ENCODE results near the gene SNAPC1. TPM values are rescaled to one million over a fixed set of nuclear protein-coding genes. Genes with fewer than 3 reads are reported as not detected.
"Not testable (repeated sequence)": the region's sequence is repeated elsewhere in the genome, so short reads cannot be mapped to it uniquely, and the experiment has no call there.

The SNAPC1 gene, protein sequence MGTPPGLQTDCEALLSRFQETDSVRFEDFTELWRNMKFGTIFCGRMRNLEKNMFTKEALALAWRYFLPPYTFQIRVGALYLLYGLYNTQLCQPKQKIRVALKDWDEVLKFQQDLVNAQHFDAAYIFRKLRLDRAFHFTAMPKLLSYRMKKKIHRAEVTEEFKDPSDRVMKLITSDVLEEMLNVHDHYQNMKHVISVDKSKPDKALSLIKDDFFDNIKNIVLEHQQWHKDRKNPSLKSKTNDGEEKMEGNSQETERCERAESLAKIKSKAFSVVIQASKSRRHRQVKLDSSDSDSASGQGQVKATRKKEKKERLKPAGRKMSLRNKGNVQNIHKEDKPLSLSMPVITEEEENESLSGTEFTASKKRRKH
- polyA plus RNA-seq (2012; ENCODE audit: insufficient read depth, insufficient read length), result 10.6 TPM

DNA sequence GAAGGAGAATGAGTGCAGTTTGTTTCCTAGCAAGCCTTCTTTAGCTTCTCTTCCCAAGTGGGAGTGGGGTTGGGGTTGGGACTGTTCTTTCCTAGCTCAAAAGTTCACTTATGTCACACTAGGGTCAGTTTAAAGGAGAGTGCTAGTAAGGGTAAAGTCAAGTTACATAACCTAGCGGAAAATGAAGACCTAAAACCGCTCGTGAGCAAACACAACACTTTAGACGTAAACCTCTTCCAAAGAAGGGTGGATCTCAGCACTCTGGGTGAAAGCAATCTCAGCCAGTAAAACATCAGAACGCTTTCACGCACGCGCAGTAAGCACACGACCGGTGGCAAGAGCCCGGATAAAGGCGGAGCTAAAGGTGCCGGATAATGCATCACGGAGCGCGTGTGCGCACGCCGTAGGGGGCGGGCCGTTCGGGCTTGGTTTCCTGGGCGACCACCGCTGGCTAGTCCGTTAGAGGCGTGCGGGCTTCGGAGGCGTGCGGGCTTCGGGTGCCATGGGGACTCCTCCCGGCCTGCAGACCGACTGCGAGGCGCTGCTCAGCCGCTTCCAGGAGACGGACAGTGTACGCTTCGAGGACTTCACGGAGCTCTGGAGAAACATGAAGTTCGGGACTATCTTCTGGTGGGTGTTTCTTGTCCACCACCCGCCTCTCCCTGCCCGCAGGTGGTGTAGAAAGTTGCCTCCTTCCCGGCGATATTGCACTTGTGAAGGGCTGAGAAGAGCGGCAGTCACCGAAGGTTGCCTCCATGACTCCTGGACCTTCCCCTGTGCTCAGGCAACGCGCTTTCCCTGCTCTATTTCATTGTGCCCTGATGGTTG is at the start of gene SNAPC1:
SNAPC1 (plus strand) TSS at position 462 of the 828 bp plus-strand sequence; CDS start at position 503, 41 bp downstream.
- H3K4me3 ChIP-seq (ENCODE audit: low read length), result peak within 1 kb of the TSS; percentile 98
- DNase-seq (ENCODE audit: low read depth, low spot score), result peak; percentile 98

DNA sequence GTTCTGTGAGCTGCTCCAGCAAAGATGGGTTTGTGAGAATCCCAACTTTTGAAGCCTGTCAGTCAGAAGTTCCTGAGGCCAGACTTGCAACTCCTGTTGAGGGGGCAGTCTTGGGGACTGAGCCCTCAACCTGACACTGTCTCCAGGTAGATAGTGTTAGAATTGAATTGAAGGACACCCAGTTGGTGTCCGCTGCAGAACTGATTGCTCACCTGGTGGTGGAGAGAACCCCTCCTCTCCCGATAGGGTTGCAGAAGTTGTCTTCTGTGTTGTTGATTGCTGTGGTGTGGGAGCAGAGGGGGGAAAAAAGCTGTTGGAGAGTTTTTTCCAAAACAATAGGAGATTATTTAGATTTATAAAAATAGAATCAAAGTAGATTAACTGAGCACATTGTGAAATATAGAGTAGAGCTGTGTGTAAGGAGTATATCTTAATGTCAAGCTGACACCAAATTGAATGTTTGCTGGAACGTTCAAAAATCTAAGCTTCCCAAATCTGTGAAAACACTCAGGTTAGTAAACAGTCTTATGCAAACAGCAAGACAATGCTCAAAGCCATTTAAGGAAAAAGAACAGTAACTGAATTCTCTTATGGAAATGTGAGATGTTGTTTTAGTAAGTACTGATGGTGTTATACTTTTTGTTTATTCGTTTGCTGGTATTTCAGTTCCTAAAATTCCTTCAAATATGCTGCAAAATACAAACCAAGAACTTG is 48.3 kb upstream of the SNAPC1 start:
- H3K4me3 ChIP-seq (ENCODE audit: low read length), result no peak overlapping the region
- DNase-seq (ENCODE audit: low read depth, low spot score), result no peak

DNA sequence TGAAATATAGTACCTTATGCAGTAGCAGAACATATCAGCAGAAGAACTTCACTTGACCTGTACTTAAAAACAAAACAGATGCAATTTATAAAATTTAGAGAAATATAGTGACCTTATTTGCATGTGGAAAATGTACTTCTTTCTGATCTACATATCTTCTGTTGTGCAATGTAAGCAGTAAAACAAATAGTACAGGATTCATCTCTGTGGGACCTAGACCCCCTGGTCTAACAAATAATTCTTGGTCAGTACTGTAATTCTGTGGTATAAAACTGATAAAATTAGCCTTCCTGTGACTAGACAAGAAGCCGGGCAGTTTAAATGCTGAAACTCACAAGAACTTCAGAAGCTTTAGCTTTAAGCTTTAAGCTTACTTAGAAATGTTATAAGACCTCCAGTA is 45.3 kb upstream of the SNAPC1 start:
- DNase-seq (ENCODE audit: low read depth, low spot score), result no peak
- no peak overlapping the region for H3K4me3 ChIP-seq (ENCODE audit: low read length)

DNA sequence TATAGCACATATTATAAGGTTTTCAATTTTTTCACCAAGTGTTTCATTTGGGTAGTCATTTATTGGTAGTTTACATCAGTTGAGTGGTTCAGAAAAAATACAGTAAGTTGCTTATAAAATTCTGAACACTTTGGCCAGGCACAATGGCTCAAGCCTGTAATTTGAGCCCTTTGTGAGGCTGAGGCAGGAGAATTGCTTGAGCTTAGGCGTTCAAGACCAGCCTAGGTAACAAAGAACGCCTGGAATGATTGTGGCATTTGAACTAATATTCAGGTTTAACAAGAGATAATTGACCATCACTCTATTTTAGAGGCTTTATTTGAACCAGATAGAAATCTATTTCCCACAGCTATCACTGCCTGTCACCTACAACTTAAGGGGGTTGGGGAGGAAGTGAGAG is 44.2 kb upstream of the SNAPC1 start:
- no peak for DNase-seq (ENCODE audit: low read depth, low spot score)
- H3K4me3 ChIP-seq (ENCODE audit: low read length), result no peak overlapping the region

DNA sequence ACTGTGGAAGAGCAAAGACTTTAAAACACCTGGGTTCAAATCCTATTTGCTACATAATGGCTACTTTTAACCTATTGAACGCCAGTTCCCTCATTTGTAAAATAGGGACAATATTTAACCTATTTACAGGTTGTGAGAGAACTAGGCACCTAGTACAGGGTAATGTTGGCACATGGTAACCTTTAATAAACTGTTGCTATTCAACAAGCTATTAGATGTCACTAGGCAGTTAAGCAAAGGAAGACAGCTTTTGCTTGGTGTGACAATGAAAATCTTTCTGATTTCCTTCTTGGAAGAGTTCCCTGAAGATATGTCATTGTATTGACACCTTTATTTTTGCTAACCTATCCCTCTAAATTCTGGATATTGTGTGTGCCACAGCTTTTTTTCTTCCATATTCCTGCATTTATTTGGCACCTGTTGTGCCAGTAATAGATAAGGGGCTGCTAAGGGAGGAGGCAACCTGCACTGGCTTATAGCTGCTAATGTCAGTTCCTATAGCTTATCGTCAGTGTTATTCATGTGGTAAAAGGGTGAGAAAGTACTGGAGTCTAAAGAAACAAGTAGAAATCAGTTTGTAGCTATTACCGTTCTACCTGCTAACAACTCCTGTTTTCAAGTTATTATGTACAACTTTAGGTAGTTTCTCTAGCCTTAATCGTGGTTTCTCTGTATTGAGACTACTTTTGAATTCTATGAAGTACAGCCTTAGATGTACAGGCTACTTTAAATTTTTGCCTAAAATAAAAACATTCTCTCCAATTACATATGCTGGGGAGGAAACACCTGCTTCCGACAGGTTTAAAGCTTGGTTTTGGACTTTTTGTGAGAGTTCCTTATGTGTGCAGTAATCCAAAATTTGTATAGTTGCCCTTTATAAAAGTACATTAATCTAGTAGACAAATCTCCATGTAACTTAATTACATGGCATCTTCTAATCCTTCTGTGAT is 42.6 kb upstream of the SNAPC1 start:
- DNase-seq (ENCODE audit: low read depth, low spot score), result peak; percentile 64
- peak overlapping the region; percentile 7 for H3K4me3 ChIP-seq (ENCODE audit: low read length)

DNA sequence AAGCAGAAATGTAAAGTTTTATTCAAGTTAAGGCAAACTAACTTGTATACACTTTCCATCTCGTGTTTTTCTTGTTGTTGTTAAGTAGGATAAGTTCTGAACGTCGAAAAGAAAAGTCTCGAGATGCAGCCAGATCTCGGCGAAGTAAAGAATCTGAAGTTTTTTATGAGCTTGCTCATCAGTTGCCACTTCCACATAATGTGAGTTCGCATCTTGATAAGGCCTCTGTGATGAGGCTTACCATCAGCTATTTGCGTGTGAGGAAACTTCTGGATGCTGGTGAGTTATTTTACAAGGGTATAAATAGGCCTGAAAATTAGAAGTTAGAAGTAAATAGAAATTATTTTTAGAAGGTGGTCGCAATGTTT is 41.9 kb upstream of the SNAPC1 start:
- H3K4me3 ChIP-seq (ENCODE audit: low read length), result no peak overlapping the region
- peak; percentile 32 for DNase-seq (ENCODE audit: low read depth, low spot score)

DNA sequence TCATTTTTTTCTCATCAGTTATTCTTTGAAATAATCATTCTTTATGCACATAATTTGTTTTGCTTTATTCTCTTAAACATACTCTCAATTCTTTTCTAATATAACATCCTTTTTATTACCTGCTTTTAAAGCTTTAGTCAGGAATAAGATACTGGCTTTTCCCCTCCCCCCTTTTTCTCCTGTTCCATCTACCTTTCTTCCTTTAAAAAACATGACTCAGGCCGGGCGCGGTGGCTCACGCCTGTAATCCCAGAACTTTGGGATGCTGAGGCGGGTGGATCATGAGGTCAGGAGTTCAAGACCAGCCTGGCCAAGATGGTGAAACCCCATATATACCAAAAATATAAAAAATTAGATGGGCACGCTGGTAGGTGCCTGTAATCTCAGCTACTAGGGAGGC is 41.5 kb upstream of the SNAPC1 start:
- DNase-seq (ENCODE audit: low read depth, low spot score), result no peak
- H3K4me3 ChIP-seq (ENCODE audit: low read length), result no peak overlapping the region

DNA sequence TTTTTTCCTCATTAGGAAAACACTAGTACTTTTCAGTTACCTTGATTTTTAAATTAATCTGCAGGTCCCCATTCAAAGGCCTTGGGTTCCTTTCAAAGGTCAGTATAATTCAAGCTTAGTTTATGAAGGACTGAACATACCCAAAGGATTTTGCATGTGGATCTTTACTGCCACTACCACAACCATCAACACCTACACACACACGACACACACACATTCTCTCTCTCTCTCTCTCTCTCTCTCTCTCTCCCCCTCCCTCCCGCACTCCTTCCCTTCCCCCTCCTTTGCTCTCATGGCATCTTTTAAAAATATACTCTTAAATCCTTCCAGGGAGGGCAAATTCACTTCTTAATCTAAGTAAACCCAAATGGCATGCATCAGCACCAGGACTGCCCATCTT is 38.1 kb upstream of the SNAPC1 start:
- no peak for DNase-seq (ENCODE audit: low read depth, low spot score)
- H3K4me3 ChIP-seq (ENCODE audit: low read length), result no peak overlapping the region

DNA sequence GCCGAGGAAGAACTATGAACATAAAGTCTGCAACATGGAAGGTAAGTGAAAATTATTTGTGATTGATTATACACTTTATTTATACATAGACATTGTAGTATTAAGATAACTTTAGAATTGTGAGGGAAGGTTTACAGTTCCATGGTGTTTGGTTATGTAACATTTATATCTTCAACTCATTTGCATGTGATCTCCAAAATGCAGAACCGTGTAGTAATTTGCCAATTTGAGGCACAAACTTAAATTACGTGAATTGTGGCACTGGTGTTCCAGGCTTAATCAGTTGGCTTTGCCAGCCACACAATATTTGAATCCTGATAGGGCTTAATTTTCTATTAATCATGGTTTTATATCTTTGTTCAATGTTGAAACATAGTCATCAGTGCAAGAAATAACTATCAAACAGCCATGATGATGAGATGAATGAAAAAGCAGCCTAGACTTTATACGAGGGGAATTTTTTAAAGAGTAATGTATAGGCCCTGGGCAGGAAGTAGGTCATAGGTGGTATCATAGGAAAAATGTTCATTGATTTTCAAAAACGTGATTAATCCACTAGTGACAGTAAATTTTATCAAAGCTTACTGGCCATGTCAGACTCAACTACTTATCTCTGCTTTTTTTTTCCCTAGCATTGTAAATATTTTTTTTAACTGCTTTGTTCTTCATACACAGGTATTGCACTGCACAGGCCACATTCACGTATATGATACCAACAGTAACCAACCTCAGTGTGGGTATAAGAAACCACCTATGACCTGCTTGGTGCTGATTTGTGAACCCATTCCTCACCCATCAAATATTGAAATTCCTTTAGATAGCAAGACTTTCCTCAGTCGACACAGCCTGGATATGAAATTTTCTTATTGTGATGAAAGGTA is 35.2 kb upstream of the SNAPC1 start:
- no peak for DNase-seq (ENCODE audit: low read depth, low spot score)

DNA sequence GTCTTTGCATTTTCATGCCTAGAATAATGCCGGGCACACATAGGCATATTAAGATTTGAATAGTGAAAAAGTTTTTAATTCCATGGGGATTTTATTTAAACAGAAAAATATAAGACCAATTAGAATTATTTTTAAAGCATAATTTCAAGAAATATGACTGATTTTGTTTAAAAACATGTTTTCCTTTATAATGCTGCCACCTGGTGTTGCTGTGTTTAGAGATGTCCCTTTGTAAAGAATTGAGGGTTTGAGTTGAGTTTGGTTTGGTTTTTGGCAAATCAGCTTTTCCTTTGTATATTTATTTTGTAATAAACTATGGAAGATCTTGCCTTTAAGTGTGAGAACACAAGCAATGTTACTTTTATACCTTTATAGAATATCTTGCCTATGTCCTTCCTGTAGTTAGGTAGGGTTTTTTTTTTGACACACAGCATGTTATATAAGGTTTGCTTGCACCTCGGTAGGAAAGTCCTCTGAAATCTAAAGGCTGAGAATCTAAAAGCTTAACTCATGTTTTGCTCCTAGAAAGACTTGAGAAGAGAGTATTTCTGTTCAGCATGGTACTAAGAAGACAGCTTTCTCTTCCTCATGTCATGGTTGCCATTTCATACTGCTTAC is 31.4 kb upstream of the SNAPC1 start:
- no peak overlapping the region for H3K4me3 ChIP-seq (ENCODE audit: low read length)
- no peak for DNase-seq (ENCODE audit: low read depth, low spot score)

More for the DNA sequence above, 35.2 kb upstream of the SNAPC1 start:
- H3K4me3 ChIP-seq (ENCODE audit: low read length), result no peak overlapping the region

DNA sequence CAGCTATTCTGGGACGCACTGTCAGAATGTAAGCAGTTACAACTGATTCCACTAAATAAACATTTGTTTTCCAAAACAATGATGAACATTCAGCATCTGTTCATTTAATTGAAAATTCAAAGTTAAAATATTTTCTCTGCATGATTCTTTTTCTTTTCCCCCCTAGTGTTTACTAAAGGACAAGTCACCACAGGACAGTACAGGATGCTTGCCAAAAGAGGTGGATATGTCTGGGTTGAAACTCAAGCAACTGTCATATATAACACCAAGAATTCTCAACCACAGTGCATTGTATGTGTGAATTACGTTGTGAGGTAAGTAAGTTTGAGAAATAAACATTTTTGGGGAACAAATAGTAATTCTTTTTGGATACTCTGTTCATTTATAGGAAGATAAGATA is 28.2 kb upstream of the SNAPC1 start:
- no peak for DNase-seq (ENCODE audit: low read depth, low spot score)

DNA sequence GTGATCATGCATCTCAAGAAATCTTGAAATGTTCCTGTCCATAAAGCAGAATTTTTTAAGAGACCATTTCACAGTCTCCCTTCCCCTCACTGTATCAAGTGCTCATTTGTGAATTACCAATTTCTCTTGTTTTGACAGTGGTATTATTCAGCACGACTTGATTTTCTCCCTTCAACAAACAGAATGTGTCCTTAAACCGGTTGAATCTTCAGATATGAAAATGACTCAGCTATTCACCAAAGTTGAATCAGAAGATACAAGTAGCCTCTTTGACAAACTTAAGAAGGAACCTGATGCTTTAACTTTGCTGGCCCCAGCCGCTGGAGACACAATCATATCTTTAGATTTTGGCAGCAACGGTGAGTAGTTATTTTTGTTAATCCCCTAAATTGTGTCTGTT is 25.5 kb upstream of the SNAPC1 start:
- no peak overlapping the region for H3K4me3 ChIP-seq (ENCODE audit: low read length)
- no peak for DNase-seq (ENCODE audit: low read depth, low spot score)

More for the DNA sequence above, 28.2 kb upstream of the SNAPC1 start:
- no peak overlapping the region for H3K4me3 ChIP-seq (ENCODE audit: low read length)

DNA sequence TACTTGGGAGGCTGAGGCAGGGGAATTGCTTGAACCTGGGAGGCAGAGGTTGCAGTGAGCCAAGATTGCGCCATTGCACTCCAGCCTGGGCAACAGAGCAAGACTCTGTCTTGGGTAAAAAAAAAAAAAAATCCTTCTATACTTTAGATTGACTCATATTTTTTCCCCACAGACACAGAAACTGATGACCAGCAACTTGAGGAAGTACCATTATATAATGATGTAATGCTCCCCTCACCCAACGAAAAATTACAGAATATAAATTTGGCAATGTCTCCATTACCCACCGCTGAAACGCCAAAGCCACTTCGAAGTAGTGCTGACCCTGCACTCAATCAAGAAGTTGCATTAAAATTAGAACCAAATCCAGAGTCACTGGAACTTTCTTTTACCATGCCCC is 24.3 kb upstream of the SNAPC1 start:
- no peak for DNase-seq (ENCODE audit: low read depth, low spot score)
- no peak overlapping the region for H3K4me3 ChIP-seq (ENCODE audit: low read length)

DNA sequence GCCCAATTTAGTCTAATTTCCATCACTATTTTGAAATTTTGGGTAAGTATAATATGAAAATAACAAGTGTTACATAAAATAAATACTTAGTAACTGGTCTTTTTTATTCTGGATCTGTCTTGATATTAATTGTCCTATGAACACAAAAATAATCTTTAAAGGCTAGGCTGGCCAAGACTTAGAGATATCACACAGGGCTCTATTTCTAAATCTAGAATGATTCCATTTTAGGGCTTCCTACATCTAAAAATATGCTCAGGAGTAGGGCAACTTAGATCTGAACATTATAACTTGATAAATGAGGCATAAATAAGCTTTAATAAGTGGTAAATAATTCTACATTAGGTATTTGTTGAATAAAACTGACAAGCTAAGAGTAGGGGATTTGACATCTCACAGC is 23.1 kb upstream of the SNAPC1 start:
- DNase-seq (ENCODE audit: low read depth, low spot score), result no peak
- H3K4me3 ChIP-seq (ENCODE audit: low read length), result no peak overlapping the region

DNA sequence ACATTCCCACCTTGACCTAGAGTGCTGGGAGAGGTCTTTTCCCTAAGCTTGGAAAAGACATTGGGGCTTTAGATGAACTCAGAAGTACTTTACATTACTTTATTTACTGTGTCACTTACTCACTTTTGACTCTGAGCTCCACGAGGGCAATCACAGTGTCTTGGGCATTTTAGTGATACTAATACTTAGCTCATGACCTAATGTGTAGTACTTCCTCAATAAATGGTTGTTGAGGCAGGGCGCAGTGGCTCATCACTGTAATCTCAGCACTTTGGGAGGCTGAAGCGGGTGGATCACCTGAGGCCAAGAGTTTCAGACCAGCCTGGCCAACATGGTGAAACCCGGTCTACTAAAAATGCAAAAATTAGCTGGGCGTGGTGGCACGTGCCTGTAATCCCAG is 19.8 kb upstream of the SNAPC1 start:
- DNase-seq (ENCODE audit: low read depth, low spot score), result no peak
- H3K4me3 ChIP-seq (ENCODE audit: low read length), result no peak overlapping the region

DNA sequence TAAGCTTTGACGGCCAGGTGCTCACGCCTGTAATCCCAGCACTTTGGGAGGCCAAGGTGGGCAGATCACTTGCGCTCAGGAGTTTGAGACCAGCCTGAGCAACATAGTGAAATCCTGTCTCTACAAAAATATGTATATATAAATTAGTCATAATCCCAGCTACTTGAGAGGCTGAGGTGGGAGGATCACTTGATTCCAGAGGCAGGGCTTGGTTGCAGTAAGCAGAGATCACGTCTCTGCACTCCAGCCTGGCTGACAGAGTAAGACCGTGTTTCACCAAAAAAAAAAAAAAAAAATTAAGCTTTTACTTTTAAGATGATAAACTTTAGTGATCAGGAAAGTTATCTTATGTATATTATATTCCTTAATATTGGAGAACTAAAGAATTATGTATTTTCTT is 18.0 kb upstream of the SNAPC1 start:
- no peak for DNase-seq (ENCODE audit: low read depth, low spot score)
- no peak overlapping the region for H3K4me3 ChIP-seq (ENCODE audit: low read length)

DNA sequence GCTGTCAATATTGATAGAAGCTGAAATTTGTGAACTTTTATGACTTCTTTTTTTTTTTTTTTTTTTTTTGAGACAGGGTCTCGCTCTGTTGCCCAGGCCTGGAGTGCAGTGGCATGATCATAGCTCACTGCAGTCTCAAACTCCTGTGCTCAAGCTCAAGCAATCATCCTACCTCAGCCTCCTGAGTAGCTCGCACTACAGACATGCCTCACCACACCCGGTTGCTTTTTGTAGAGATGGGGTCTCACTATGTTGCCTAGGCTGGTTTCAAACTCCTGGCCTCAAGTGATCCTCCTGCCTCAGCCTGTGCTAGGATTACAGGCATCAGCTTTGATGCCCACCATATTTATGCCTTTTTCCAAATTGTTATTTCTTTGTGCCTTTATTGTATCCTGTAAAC is 15.9 kb upstream of the SNAPC1 start:
- DNase-seq (ENCODE audit: low read depth, low spot score); H3K4me3 ChIP-seq (ENCODE audit: low read length): not testable (repeated sequence)
